Left ventricle myocardium inferior (tissue), 1 donor: Measurements from ENCODE around the gene AGBL4. TPM values are rescaled to one million over a fixed set of nuclear protein-coding genes. Genes with fewer than 3 reads are reported as not detected.

Experiments
- DNase-seq: peaks from one replicate; pipeline ENCODE4 v3.0.0-alpha.2; 2020
- H3K27ac ChIP-seq: fragments of 200-600 bp; replicated peaks from 2 replicates; pipeline ENCODE4 v1.8.0; 2021
- H3K27me3 ChIP-seq: fragments of 200-600 bp; 2 replicates; pipeline ENCODE4 v1.8.0; 2021; ENCODE audit warnings: low read depth
- H3K36me3 ChIP-seq: fragments of 200-600 bp; 2 replicates; pipeline ENCODE4 v1.8.0; 2021
- H3K4me1 ChIP-seq: fragments of 200-600 bp; 2 replicates; pipeline ENCODE4 v1.8.0; 2021
- H3K4me3 ChIP-seq: fragments of 200-600 bp; 2 replicates; pipeline ENCODE4 v1.8.0; 2021; ENCODE audit warnings: mild to moderate bottlenecking, moderate library complexity
- H3K9me3 ChIP-seq: fragments of 200-600 bp; replicated peaks from 2 replicates; pipeline ENCODE4 v1.8.0; 2021
- CTCF ChIP-seq: fragments of 200-600 bp; IDR thresholded peaks from 2 replicates; pipeline ENCODE4 v1.8.0; 2021; ENCODE audit warnings: antibody characterized with exemption, mild to moderate bottlenecking, borderline replicate concordance
- intact Hi-C: fragments of 100-400 bp; cut with micrococcal nuclease; formaldehyde crosslinking; loops from one replicate; pipeline ENCODE4 v1.11.0; 2022
- total RNA-seq: library from RNA; stranded (reverse); fragmentation: NEBNext Ultra II Directional; extraction: Animal tissue kit (Norgen Biotek cat#: 25700); gene quantifications from one replicate; pipeline ENCODE4 v1.2.1, GENCODE V29; 2021
- donor health status: DM: no; HTN: yes; CAD: no; lungs with severe emphysema.

AGBL4 gene
- total RNA-seq, 1 donor from 2014 or later: 0.38 TPM

- DNase-seq: no peak
- H3K4me3 ChIP-seq: no peak overlapping the region
- peaks cover 24% of the 10 kb centered on the region for H3K9me3 ChIP-seq
- TF ChIP-seq CTCF: no peak
- H3K36me3 ChIP-seq: no peaks in the 10 kb centered on the region
- H3K27me3 ChIP-seq: no peaks in the 10 kb centered on the region
- H3K4me1 ChIP-seq: no peaks in the 10 kb centered on the region
- intact Hi-C loops: no loop called here
- H3K27ac ChIP-seq: no peak overlapping the region
These were observed 833.6 kb downstream of the AGBL4 start for GRCh38 chr1:49190138-49190537.

- Histone ChIP-seq H3K27me3 (no peaks in the 10 kb centered on the region), H3K27ac (no peak overlapping the region), H3K36me3 (no peaks in the 10 kb centered on the region), H3K9me3 (peaks cover 11% of the 10 kb centered on the region), H3K4me3 (no peak overlapping the region), H3K4me1 (no peaks in the 10 kb centered on the region)
- intact Hi-C loops: no loop called here
- TF ChIP-seq CTCF: no peak
- DNase-seq: no peak
These were observed 836.7 kb downstream of the AGBL4 start for GRCh38 chr1:49187056-49187455.

GRCh38 chr1:49185450-49185980, 838.2 kb downstream of the AGBL4 start:
- H3K9me3 ChIP-seq: peaks cover 11% of the 10 kb centered on the region
- H3K27ac ChIP-seq: no peak overlapping the region
- no peaks in the 10 kb centered on the region for H3K4me1 ChIP-seq
- DNase-seq: no peak
- intact Hi-C loops: no loop called here
- no peak overlapping the region for H3K4me3 ChIP-seq
- H3K27me3 ChIP-seq: no peaks in the 10 kb centered on the region
- no peak for TF ChIP-seq CTCF
- H3K36me3 ChIP-seq: no peaks in the 10 kb centered on the region

GRCh38 chr1:49183489-49183888, 840.3 kb downstream of the AGBL4 start:
- H3K27ac ChIP-seq: no peak overlapping the region
- no peak for TF ChIP-seq CTCF
- H3K4me1 ChIP-seq: no peaks in the 10 kb centered on the region
- no peak for DNase-seq
- intact Hi-C loops: no loop called here
- H3K27me3 ChIP-seq: no peaks in the 10 kb centered on the region
- H3K9me3 ChIP-seq: peaks cover 11% of the 10 kb centered on the region
- H3K36me3 ChIP-seq: no peaks in the 10 kb centered on the region
- H3K4me3 ChIP-seq: no peak overlapping the region

GRCh38 chr1:49181033-49181432, 842.7 kb downstream of the AGBL4 start:
- H3K9me3 ChIP-seq: no peaks in the 10 kb centered on the region
- no peak overlapping the region for H3K27ac ChIP-seq
- no peaks in the 10 kb centered on the region for H3K36me3 ChIP-seq
- H3K27me3 ChIP-seq: no peaks in the 10 kb centered on the region
- intact Hi-C loops: no loop called here
- H3K4me3 ChIP-seq: no peak overlapping the region
- DNase-seq: no peak
- H3K4me1 ChIP-seq: no peaks in the 10 kb centered on the region
- no peak for TF ChIP-seq CTCF
